Testis (tissue), 3 donors: ENCODE measurements around the gene HKDC1. TPM values are rescaled to one million over a fixed set of nuclear protein-coding genes. Genes with fewer than 3 reads are reported as not detected.

Experiments used
- DNase-seq: peaks from one replicate; pipeline ENCODE4 v3.0.0-alpha.2; 2019
- H3K27ac ChIP-seq, 2 donors: fragments of 200-600 bp; sonication (generic); one replicate each; pipeline ENCODE4 v1.5.1; 2019
- H3K27me3 ChIP-seq: fragments of 200-600 bp; sonication (generic); one replicate; pipeline ENCODE4 v1.5.1; 2019
- H3K36me3 ChIP-seq: fragments of 200-600 bp; sonication (generic); one replicate; pipeline ENCODE4 v1.5.1; 2017; ENCODE audit warnings: low read depth; ENCODE audit errors: missing control alignments
- H3K4me1 ChIP-seq: fragments of 200-600 bp; sonication (generic); one replicate; pipeline ENCODE4 v1.5.1; 2019
- H3K4me3 ChIP-seq, 2 donors: fragments of 200-600 bp; sonication (generic); one replicate each; pipeline ENCODE4 v1.5.1; 2017 to 2019
- H3K9me3 ChIP-seq: fragments of 200-600 bp; sonication (generic); one replicate; pipeline ENCODE4 v1.5.1; 2017
- CTCF ChIP-seq, 3 experiments: fragments of 450-650 bp in 2 of 3; fragments of 200-600 bp in 1 of 3; sonication (generic) in 1 of 3; IDR thresholded peaks; one replicate each; pipeline ENCODE4 v1.5.1; 2016 to 2019; ENCODE audit warnings: antibody characterized with exemption in 3 of 3, mild to moderate bottlenecking in 2 of 3, moderate library complexity in 1 of 3
- POLR2A ChIP-seq: fragments of 450-650 bp; IDR thresholded peaks from one replicate; pipeline ENCODE4 v1.6.1; 2017; ENCODE audit warnings: antibody characterized with exemption, mild to moderate bottlenecking, moderate library complexity
- WGBS, 2 donors: methylation state at CpG; one replicate each; pipeline ENCODE4 v1.1.5; 2018; 5-methylcytosine and 5-hydroxymethylcytosine counted together
- intact Hi-C: fragments of 100-400 bp; cut with DNase I; formaldehyde crosslinking; loops from one replicate; pipeline ENCODE4 v1.15.1; 2023; ENCODE audit warnings: low total_unique reads
- polyA plus RNA-seq: library from polyadenylated mRNA; stranded (reverse); fragments of 350-450 nt; fragmentation: Illumina TruSeq; extraction: RNeasy Lipid Tissue Mini Kit (QIAGEN cat#74804); gene quantifications from one replicate; pipeline ENCODE4 v1.2.3, GENCODE V29; 2014; ENCODE audit warnings: low read depth, low replicate concordance; ENCODE audit not compliant: insufficient read depth
- total RNA-seq, 2 donors: library from RNA; depleted of rRNA; stranded (reverse); fragments of >200 nt; gene quantifications; one replicate each; pipeline ENCODE4 v1.2.3, GENCODE V29; 2016

HKDC1 gene
- total and polyA plus RNA-seq, 3 donors from 2014 or later, result 1.9 to 5.4 (median 4.4) TPM

- 30 to 33% methylated on average over 13 to 21 of the region's 21 CpGs for whole genome bisulfite sequencing, 2 donors
- DNase-seq, result no peak
Observed at GRCh38 chr10:69179089-69179742, 40.9 kb upstream of the HKDC1 start.

GRCh38 chr10:69179743-69180524 lies 40.2 kb upstream of the HKDC1 start, which contains the start of gene SUPV3L1:
TSS of gene SUPV3L1 (plus strand) at chr10:69180234. CDS start at chr10:69180292, 58 bp downstream.
- Histone ChIP-seq H3K36me3 (no peaks in the 10 kb centered on the region), H3K9me3 (no peaks in the 10 kb centered on the region), H3K4me1 (peaks cover 14% of the 10 kb centered on the region), H3K4me3 (peak within 1 kb of the TSS; percentile 95 to 99), H3K27me3 (no peaks in the 10 kb centered on the region), H3K27ac (peak within 1 kb of the TSS; percentile 94 to 99)
- TF ChIP-seq POLR2A, result peak; percentile 44
- peak in 1 of 3 experiments; percentile 13 for TF ChIP-seq CTCF (IDR thresholded peaks at IDR 0.05)
- intact Hi-C loops, result no loop called here
- 0% methylated on average over 38 to 44 of the region's 44 CpGs for WGBS, 2 donors
- peak; percentile 100 for DNase-seq

More at GRCh38 chr10:69179089-69179742, 40.9 kb upstream of the HKDC1 start:
- no peaks in the 10 kb centered on the region for H3K36me3 ChIP-seq
- no peaks in the 10 kb centered on the region for H3K9me3 ChIP-seq
- intact Hi-C loops, result no loop called here
- H3K27ac ChIP-seq, result peak overlapping the region in 1 of 2 donors; percentile 94
- TF ChIP-seq POLR2A (no peak), CTCF (IDR thresholded peaks at IDR 0.05) (no peak)
- no peaks in the 10 kb centered on the region for H3K27me3 ChIP-seq
- H3K4me1 ChIP-seq, result peaks cover 14% of the 10 kb centered on the region
- H3K4me3 ChIP-seq, result peak overlapping the region; percentile 95 to 99

- intact Hi-C loops, result no loop called here
- Histone ChIP-seq H3K27me3 (no peaks in the 10 kb centered on the region), H3K4me3 (peak overlapping the region; percentile 95 to 99), H3K9me3 (no peaks in the 10 kb centered on the region), H3K4me1 (peaks cover 14% of the 10 kb centered on the region), H3K36me3 (no peaks in the 10 kb centered on the region), H3K27ac (peak overlapping the region; percentile 94 to 99)
- peak; percentile 21 for DNase-seq
- TF ChIP-seq CTCF (IDR thresholded peaks at IDR 0.05) (no peak), POLR2A (no peak)
- 1 to 2% methylated on average over 23 to 29 of the region's 29 CpGs for WGBS, 2 donors
Observed at GRCh38 chr10:69180525-69181204, 39.5 kb upstream of the HKDC1 start.

DNA sequence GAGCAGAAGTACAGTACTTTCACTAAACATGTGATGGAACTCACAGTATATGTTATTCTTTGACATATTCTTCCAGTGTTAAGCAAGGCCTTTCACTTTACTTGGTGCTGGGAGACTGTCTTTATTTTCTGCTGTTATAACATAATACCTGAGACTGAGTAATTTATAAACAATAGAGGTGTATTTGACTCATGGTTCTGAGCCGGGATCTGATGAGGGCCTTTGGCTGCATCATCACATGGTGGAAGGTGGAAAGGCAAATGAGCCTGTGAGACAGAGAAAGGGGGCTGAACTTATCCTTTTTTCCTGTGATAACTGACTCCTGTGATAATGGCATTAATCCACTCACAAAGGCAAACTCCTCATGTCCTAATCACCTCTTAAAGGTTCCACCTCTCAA lies 38.7 kb upstream of the HKDC1 start:
- no peaks in the 10 kb centered on the region for H3K9me3 ChIP-seq
- TF ChIP-seq POLR2A, result no peak
- no peak for DNase-seq
- peaks cover 14% of the 10 kb centered on the region for H3K4me1 ChIP-seq
- no peak overlapping the region for H3K4me3 ChIP-seq
- intact Hi-C loops, result no loop called here
- H3K36me3 ChIP-seq, result no peaks in the 10 kb centered on the region
- no peak overlapping the region for H3K27ac ChIP-seq
- WGBS, 2 donors, result 35 to 64% methylated on average over 1 of the region's 1 CpG
- no peaks in the 10 kb centered on the region for H3K27me3 ChIP-seq

DNA sequence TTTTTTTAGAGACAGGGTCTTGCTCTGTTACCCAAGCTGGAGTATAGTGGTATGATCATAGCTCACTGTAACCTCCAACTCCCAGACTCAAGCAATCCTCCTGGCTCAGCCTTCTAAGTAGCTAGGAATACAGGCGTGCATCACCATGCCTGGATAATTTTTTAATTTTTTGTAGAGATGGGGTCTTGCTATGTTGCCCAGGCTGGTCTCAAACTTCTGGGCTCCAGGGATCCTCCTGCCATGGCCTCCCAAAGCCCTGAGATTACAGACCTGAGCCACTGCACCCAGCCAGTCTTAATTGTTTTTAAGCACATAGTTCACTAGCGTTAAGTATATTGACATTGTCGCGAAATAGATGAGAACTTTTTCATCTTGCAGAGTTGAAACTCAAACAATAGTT lies 38.1 kb upstream of the HKDC1 start:
- no peaks in the 10 kb centered on the region for H3K9me3 ChIP-seq
- no peak overlapping the region for H3K4me3 ChIP-seq
- no peak for TF ChIP-seq CTCF (IDR thresholded peaks at IDR 0.05)
- no peak for TF ChIP-seq POLR2A
- H3K27me3 ChIP-seq, result no peaks in the 10 kb centered on the region
- no peak overlapping the region for H3K27ac ChIP-seq
- H3K4me1 ChIP-seq, result peaks cover 14% of the 10 kb centered on the region
- intact Hi-C loops, result no loop called here
- DNase-seq, result no peak
- H3K36me3 ChIP-seq, result no peaks in the 10 kb centered on the region
- 85 to 87% methylated on average over 4 of the region's 4 CpGs for WGBS, 2 donors
